GM12891 (cell line): ENCODE results near the gene PNPLA5.

ENCODE experiments used
- DNase-seq: peaks from one replicate; pipeline ENCODE4 v3.0.0; 2011; ENCODE audit warnings: low spot score; ENCODE audit not compliant: insufficient read length
- FAIRE-seq: peaks from 2 replicates; lab custom pipeline; 2011; peaks lifted over from hg19 to GRCh38; lab: Jason Lieb, UNC
- PAX5 ChIP-seq: IDR thresholded peaks from 2 replicates; pipeline ENCODE4 v1.6.1; 2011; ENCODE audit warnings: low read length, moderate library complexity, mild to moderate bottlenecking; ENCODE audit not compliant: insufficient read depth, severe bottlenecking
- POLR2A ChIP-seq: IDR thresholded peaks from 2 replicates; pipeline ENCODE4 v1.6.1; 2011; ENCODE audit warnings: low read depth, low read length, control low read depth
- POLR2AphosphoS5 ChIP-seq: IDR thresholded peaks from 2 replicates; pipeline ENCODE4 v1.6.1; 2011; ENCODE audit warnings: low read depth, low read length, control low read depth
- POU2F2 ChIP-seq: IDR thresholded peaks from 2 replicates; pipeline ENCODE4 v1.6.1; 2011; ENCODE audit warnings: low read depth, mild to moderate bottlenecking, control low read depth, low read length, moderate library complexity
- SPI1 ChIP-seq: IDR thresholded peaks from 2 replicates; pipeline ENCODE4 v1.6.1; 2011; ENCODE audit warnings: low read depth, low read length, control low read depth
- TAF1 ChIP-seq: IDR thresholded peaks from 2 replicates; pipeline ENCODE4 v1.6.1; 2011; ENCODE audit warnings: low read depth, low read length, control low read depth

The PNPLA5 gene

GRCh38 chr22:43840431-43840830 lies 51.4 kb downstream of the PNPLA5 start:
- FAIRE-seq (no peak), DNase-seq (no peak)
- TF ChIP-seq POU2F2 (no peak), PAX5 (no peak), SPI1 (no peak), TAF1 (no peak), POLR2A (no peak), POLR2AphosphoS5 (no peak)

- TF ChIP-seq SPI1 (no peak), TAF1 (no peak), POLR2A (no peak)
- no peak for FAIRE-seq
- DNase-seq: no peak
These were observed 52.0 kb downstream of the PNPLA5 start for GRCh38 chr22:43839781-43840180.

- TF ChIP-seq POU2F2: no peak
- no peak for TF ChIP-seq POLR2A
- TF ChIP-seq PAX5: no peak
- TF ChIP-seq SPI1: no peak
- TF ChIP-seq TAF1: no peak
- TF ChIP-seq POLR2AphosphoS5: no peak
- FAIRE-seq (no peak), DNase-seq (no peak)
These were observed 53.1 kb downstream of the PNPLA5 start for GRCh38 chr22:43838571-43839307.

- no peak for DNase-seq
- TF ChIP-seq POLR2AphosphoS5 (no peak), POLR2A (no peak), POU2F2 (no peak), TAF1 (no peak), PAX5 (no peak), SPI1 (no peak)
- no peak for FAIRE-seq
These were observed 53.7 kb downstream of the PNPLA5 start for GRCh38 chr22:43838161-43838560.

- no peak for DNase-seq
- TF ChIP-seq TAF1 (no peak), POU2F2 (no peak), PAX5 (no peak), SPI1 (no peak), POLR2AphosphoS5 (no peak)
These were observed 54.1 kb downstream of the PNPLA5 start for GRCh38 chr22:43837666-43838065.

GRCh38 chr22:43835736-43836135 lies 56.1 kb downstream of the PNPLA5 start:
- no peak for DNase-seq
- no peak for FAIRE-seq
- no peak for TF ChIP-seq POLR2A
- TF ChIP-seq POLR2AphosphoS5: no peak
- no peak for TF ChIP-seq PAX5
- no peak for TF ChIP-seq SPI1
- TF ChIP-seq TAF1: no peak
- no peak for TF ChIP-seq POU2F2

More at GRCh38 chr22:43837666-43838065, 54.1 kb downstream of the PNPLA5 start:
- FAIRE-seq: no peak

- DNase-seq: no peak
- TF ChIP-seq POU2F2 (no peak), TAF1 (no peak), POLR2AphosphoS5 (no peak), PAX5 (no peak), SPI1 (no peak), POLR2A (no peak)
- FAIRE-seq: no peak
These were observed 56.6 kb downstream of the PNPLA5 start for GRCh38 chr22:43835166-43835565.

- DNase-seq (no peak), FAIRE-seq (no peak)
- no peak for TF ChIP-seq POLR2A
- TF ChIP-seq POU2F2: no peak
- TF ChIP-seq TAF1: no peak
- TF ChIP-seq POLR2AphosphoS5: no peak
- TF ChIP-seq PAX5: no peak
These were observed 58.2 kb downstream of the PNPLA5 start for GRCh38 chr22:43833286-43834240.
